ENCODE results near the gene SYT7. TPM values are rescaled to one million over a fixed set of nuclear protein-coding genes. Genes with fewer than 3 reads are reported as not detected.

The SYT7 gene
- total RNA-seq, 1 donor from 2014 or later, result 1.8 TPM

- H3K9me3 ChIP-seq, result no peaks in the 10 kb centered on the region
- intact Hi-C loops (cut with DNase I), result no loop called here
- H3K36me3 ChIP-seq, result no peaks in the 10 kb centered on the region
- DNase-seq (ENCODE audit: low spot score in 2 of 2), result no peak
- H3K27ac ChIP-seq, result no peak overlapping the region
- peaks cover 8% of the 10 kb centered on the region for H3K27me3 ChIP-seq
- H3K4me1 ChIP-seq, result peaks cover 0 to 3% of the 10 kb centered on the region in 2 donors
- no peak overlapping the region for H3K4me3 ChIP-seq
- TF ChIP-seq CTCF (IDR thresholded peaks at IDR 0.05), result no peak
Observed at GRCh38 chr11:61555051-61555969, 25.6 kb downstream of the SYT7 start.

- DNase-seq (ENCODE audit: low spot score in 2 of 2), result no peak
- H3K9me3 ChIP-seq, result no peaks in the 10 kb centered on the region
- no peak overlapping the region for H3K4me3 ChIP-seq
- intact Hi-C loops (cut with DNase I), result no loop called here
- H3K27ac ChIP-seq, result no peak overlapping the region
- H3K4me1 ChIP-seq, result peaks cover 0 to 3% of the 10 kb centered on the region in 2 donors
- H3K36me3 ChIP-seq, result no peaks in the 10 kb centered on the region
- H3K27me3 ChIP-seq, result peaks cover 8% of the 10 kb centered on the region
- no peak for TF ChIP-seq CTCF (IDR thresholded peaks at IDR 0.05)
Observed at GRCh38 chr11:61554172-61554988, 26.5 kb downstream of the SYT7 start.

GRCh38 chr11:61553373-61554171 lies 27.3 kb downstream of the SYT7 start:
- no peak for TF ChIP-seq CTCF (IDR thresholded peaks at IDR 0.05)
- H3K36me3 ChIP-seq, result no peaks in the 10 kb centered on the region
- intact Hi-C loops (cut with DNase I), result no loop called here
- DNase-seq (ENCODE audit: low spot score in 2 of 2), result no peak
- H3K4me3 ChIP-seq, result no peak overlapping the region
- no peak overlapping the region for H3K27ac ChIP-seq
- peaks cover 0 to 3% of the 10 kb centered on the region in 2 donors for H3K4me1 ChIP-seq
- H3K27me3 ChIP-seq, result peaks cover 8% of the 10 kb centered on the region
- no peaks in the 10 kb centered on the region for H3K9me3 ChIP-seq

- TF ChIP-seq CTCF (IDR thresholded peaks at IDR 0.05), result no peak
- intact Hi-C loops (cut with DNase I), result no loop called here
- H3K36me3 ChIP-seq, result no peaks in the 10 kb centered on the region
- H3K4me3 ChIP-seq, result no peak overlapping the region
- no peak overlapping the region for H3K27ac ChIP-seq
- H3K27me3 ChIP-seq, result peaks cover 8% of the 10 kb centered on the region
- no peak for DNase-seq (ENCODE audit: low spot score in 2 of 2)
- no peaks in the 10 kb centered on the region for H3K9me3 ChIP-seq
- peaks cover 0 to 3% of the 10 kb centered on the region in 2 donors for H3K4me1 ChIP-seq
Observed at GRCh38 chr11:61552108-61552635, 28.7 kb downstream of the SYT7 start.

- Histone ChIP-seq H3K27ac (no peak overlapping the region), H3K36me3 (no peaks in the 10 kb centered on the region), H3K9me3 (no peaks in the 10 kb centered on the region), H3K4me3 (no peak overlapping the region), H3K4me1 (peaks cover 0 to 3% of the 10 kb centered on the region in 2 donors), H3K27me3 (peaks cover 8% of the 10 kb centered on the region)
- no peak for TF ChIP-seq CTCF (IDR thresholded peaks at IDR 0.05)
- no peak for DNase-seq (ENCODE audit: low spot score in 2 of 2)
- intact Hi-C loops (cut with DNase I), result no loop called here
Observed at GRCh38 chr11:61551634-61552033, 29.2 kb downstream of the SYT7 start.

All from ascending aorta (tissue), 2 donors.